ENCODE results near the gene TLN1.
A peak's percentile ranks its signal among the peaks of the same experiment; 100 is the strongest.

Gene TLN1

DNA sequence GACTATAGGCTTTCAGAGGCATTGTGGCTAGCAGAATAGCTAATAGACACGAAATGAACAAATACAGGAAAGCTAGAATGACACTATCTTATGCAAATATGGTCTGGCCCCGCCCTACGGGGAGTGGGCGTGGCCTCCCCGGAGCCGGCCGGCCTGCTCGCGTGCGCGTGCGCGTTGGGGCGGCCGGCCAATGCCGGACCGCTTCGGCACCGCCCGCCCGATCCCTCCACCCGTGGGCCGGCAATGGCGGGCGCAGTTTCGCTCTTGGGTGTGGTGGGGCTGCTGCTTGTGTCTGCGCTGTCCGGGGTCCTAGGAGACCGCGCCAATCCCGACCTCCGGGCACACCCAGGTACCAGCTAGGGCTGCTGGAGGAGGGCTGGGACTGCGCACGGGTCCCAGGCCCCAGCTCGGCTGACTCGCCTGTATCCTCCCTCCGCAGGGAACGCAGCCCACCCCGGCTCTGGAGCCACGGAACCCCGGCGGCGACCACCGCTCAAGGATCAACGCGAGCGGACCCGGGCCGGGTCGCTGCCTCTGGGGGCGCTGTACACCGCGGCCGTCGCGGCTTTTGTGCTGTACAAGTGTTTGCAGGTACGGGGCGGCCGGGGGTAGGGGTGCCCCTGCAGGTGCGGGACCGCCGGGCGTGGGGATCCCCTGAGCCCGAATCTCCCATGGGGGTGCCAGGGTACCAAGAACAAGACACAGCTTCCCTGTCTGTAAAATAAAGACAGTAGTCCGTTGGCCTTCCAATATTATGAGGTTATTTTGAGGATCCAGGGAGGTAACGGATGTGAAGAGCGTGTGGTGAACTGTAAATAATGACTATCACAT, 73.6 kb downstream of the TLN1 start, which contains the start of gene CCDC107:
Gene CCDC107, plus strand, starts transcription at position 156 of the 831 bp plus-strand sequence. Its CDS starts 88 bp downstream, at position 244.
- DNase-seq, result no peak

- DNase-seq, result peak; percentile 89
These were observed 74.4 kb downstream of the TLN1 start, which contains the start of gene RMRP for GRCh38 chr9:35657546-35658136. Gene RMRP (minus strand): TSS chr9:35658019.

- no peak for DNase-seq
These were observed 75.0 kb downstream of the TLN1 start for GRCh38 chr9:35656831-35657545.

DNA sequence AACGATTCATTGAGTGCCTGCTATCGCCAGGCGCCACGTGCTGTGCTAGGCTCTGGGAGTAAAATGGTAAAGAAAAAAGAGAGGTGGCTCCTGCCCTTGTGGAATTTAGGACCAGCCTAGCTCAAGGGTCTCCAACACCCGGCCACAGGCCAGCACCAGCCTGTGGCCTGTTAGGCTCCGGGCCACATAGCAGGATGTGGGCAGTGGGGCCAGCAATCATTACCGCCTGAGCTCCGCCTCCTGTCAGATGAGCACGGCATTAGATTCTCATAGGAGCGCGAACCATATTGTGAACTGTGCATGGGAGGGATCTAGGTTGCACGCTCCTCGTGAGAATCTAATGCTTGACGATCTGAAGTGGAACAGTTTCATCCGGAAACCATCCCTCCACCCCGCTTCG, 75.6 kb downstream of the TLN1 start:
- no peak for DNase-seq

- DNase-seq, result no peak
These were observed 78.4 kb downstream of the TLN1 start for GRCh38 chr9:35653611-35654010.

DNA sequence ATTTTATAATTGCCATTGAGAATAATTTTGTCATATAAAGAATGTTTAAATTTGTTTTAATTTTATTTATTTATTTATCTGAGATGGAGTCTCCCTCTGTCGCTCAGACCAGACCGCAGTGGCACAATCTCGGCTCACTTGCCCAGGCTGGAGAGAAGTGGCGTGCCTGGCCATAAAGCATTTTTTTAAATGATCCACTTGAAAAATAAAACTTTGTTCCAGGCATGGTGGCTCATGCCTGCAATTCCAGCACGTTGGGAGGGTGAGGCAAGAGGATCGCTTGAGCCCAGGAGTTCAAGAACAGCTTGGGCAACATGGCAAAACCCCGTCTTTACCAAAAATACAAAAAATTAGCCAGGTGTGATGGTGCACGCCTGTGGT, 79.2 kb downstream of the TLN1 start:
- no peak for DNase-seq

DNA sequence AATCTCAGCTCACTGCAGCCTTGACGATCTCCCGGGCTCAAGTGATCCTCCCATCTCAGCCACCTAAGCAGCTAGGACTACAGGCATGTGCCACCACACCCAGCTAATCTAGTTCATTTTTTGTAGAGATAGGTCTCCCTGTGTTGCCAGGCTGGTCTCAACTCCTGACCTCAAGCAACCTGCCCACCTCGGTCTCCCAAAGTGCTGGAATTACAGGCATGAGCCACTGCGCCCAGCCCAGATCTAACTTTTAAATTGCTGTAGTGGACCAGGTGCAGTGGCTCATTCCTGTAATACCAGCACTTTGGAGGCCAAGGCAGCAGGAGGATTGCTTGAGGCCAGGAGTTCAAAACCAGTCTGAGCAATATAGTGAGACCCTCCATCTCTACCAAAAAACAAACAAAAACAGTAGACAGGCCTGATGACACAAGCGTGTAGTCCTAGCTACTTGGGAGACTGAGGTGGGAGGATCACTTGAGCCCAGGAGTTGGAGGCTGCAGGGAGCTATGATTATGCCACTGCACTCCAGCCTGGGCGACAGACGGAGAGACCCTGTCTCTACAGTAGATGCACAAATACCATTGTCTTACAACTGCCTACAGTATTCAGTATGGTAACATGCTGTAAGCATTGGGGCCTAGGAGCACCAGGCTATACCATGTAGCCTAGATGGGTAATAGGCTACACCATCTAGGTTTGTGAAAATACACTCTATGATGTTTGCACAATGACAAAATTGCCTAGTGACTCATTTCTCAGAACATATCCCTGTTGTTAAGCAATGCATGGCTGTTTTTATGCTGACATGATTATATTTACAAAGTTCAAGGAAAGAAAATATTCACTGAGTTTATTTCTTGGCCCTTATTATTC, 79.8 kb downstream of the TLN1 start:
- DNase-seq, result no peak

DNA sequence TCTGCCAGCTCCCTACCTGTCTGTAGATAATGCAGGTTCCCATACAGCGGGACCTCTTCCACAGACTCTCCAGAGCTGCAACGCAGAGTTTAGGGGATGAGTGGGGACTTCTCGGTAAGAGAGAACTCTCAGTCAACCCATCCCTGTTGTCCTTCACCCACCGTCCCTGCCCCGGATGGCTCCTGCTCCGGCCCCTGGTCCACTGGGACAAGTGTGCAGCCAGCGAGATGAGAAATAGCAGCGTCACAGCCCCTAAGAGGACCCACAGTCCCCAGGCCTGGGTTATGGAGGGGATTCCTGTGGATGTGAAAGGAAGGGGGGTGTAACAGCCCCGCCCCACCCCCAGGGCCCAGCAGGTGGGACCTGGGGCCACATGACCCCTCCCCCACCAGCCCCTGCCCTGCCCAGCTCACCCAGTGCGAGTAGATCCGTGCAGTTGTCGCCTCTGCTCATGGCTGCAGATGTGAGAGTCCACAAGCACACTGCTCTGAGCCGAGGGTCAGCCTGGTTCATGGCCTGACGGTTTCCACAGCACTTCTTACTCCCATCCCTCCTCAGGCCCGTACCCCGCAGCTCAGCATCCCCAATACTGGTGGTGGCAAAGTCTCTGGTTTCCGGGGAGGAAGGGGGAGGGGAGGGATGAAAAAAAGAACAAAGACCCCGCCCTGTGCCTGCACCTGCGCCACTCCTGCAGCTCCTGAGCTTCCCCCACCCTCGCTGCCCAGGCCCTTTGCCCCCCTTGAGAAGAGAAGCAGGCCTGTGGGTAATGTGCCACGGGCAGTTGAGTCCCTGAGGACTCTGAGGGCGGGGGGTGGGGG, 81.4 kb downstream of the TLN1 start, which contains the start of gene SIT1:
Gene SIT1, minus strand, starts transcription at position 591 of the 818 bp plus-strand sequence. Its CDS starts 78 bp downstream, at position 513.
- DNase-seq, result no peak

- DNase-seq, result no peak
These were observed 82.3 kb downstream of the TLN1 start for GRCh38 chr9:35649431-35650340.
